22Rv1 (cell line): ENCODE results near the gene WNT5B.
A peak's percentile ranks its signal among the peaks of the same experiment; 100 is the strongest.
"Not testable (repeated sequence)": the region's sequence is repeated elsewhere in the genome, so short reads cannot be mapped to it uniquely, and the experiment has no call there.

Experiments used
- H3K27ac ChIP-seq: fragments of 450-650 bp; 2 replicates; pipeline ENCODE4 v1.5.1; 2017
- ZFX ChIP-seq: fragments of 450-650 bp; IDR thresholded peaks from 2 replicates; pipeline ENCODE4 v1.6.1; 2017; ENCODE audit warnings: antibody characterized with exemption, borderline replicate concordance
- TF ChIP-seq, protein P1 (sequence below): fragments of 450-650 bp; IDR thresholded peaks from 2 replicates; pipeline ENCODE4 v1.5.1; 2017; ENCODE audit warnings: mild to moderate bottlenecking

Gene WNT5B

DNA sequence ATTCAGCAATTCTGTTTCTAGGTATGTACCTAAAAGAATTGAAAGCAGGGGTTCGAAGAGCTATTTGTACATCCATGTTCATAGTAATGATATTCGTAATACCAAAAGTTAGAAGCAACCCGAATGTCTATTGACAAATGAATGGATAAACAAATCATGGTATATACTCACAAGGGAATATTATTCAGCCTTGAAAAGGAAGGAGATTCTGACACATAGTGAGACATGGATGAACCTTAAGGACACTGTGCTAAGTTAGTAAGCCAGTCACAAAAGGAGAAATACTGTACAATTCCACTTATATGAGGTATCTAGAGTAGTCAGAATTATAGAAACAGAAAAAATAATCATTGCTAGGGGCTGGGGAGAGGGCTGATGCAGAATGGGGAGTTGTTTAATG lies 30.3 kb upstream of the WNT5B start:
- no peak overlapping the region for H3K27ac ChIP-seq
- TF ChIP-seq ZFX, result no peak
- TF ChIP-seq, protein P1, sequence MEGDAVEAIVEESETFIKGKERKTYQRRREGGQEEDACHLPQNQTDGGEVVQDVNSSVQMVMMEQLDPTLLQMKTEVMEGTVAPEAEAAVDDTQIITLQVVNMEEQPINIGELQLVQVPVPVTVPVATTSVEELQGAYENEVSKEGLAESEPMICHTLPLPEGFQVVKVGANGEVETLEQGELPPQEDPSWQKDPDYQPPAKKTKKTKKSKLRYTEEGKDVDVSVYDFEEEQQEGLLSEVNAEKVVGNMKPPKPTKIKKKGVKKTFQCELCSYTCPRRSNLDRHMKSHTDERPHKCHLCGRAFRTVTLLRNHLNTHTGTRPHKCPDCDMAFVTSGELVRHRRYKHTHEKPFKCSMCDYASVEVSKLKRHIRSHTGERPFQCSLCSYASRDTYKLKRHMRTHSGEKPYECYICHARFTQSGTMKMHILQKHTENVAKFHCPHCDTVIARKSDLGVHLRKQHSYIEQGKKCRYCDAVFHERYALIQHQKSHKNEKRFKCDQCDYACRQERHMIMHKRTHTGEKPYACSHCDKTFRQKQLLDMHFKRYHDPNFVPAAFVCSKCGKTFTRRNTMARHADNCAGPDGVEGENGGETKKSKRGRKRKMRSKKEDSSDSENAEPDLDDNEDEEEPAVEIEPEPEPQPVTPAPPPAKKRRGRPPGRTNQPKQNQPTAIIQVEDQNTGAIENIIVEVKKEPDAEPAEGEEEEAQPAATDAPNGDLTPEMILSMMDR, result no peak

DNA sequence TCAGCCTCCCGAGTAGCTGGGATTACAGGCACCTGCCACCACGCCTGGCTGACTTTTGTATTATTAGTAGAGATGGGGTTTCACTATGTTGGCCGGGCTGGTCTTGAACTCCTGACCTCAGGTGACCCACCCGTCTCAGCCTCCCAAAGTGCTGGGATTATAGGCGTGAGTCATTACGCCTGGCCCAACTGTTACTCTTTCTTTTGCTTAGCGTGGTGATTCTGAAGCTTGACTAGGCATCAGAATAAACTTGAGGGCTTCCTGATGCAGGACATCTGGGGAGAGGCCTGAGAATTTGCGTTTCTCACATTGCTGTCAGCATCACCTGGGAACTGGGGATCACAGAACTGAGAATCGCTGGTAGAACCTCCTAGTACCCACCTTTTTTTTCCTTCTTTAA lies 26.3 kb upstream of the WNT5B start:
- H3K27ac ChIP-seq, result not testable (repeated sequence)

DNA sequence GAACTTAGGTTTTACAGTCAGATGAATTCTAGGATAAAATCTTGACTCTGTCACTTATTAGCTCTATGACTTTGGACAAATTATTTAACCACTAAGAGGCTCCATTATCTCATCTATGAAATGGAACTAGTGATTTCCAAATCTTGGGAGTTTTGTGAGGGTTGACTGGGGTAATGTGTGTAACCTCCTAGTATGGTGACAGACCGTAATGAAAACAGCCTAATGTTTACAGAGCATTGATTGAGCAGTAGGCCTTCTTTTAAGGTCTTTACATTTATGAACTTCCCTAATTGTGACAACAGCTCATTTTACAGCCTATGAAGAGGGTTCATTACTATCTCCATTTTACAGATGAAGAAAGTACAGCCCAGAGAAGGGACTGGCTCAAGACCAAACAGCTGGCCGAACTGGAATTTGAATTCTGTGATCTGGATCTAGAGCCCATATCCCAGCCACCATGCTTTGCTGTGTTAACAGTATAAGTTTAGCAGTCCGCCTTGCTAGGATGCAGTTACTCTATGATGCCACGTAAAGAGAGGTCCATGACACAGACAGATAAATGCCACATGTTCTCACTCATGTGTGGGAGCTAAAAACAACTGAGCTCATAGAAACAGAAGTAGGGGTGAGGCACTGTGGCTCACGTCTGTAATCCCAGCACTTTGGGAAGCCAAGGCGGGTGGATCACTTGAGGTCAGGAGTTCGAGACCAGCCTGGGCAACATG lies 25.6 kb upstream of the WNT5B start:
- no peak overlapping the region for H3K27ac ChIP-seq
- TF ChIP-seq, protein P1, result no peak
- TF ChIP-seq ZFX, result no peak

DNA sequence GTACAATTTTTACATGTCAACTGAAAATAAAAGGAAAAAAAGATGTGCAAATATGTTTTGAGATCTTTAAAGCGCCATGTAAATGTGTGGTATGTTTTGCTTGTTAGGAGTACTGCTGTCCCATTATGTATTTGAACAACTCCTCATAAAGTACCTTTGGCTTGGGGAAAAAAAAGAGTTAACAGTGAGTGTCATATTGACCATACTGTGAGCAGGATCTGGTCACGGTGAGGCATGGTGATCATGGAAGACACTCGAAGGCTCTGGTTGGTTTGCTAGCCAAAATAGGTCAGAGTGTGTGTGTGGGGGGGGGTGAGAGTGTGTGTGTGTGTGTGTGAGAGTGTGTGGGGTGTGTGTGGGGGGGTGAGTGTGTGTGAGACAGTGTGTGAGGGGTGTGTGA lies 24.6 kb upstream of the WNT5B start:
- H3K27ac ChIP-seq, result no peak overlapping the region
- TF ChIP-seq, protein P1, result no peak
- no peak for TF ChIP-seq ZFX

DNA sequence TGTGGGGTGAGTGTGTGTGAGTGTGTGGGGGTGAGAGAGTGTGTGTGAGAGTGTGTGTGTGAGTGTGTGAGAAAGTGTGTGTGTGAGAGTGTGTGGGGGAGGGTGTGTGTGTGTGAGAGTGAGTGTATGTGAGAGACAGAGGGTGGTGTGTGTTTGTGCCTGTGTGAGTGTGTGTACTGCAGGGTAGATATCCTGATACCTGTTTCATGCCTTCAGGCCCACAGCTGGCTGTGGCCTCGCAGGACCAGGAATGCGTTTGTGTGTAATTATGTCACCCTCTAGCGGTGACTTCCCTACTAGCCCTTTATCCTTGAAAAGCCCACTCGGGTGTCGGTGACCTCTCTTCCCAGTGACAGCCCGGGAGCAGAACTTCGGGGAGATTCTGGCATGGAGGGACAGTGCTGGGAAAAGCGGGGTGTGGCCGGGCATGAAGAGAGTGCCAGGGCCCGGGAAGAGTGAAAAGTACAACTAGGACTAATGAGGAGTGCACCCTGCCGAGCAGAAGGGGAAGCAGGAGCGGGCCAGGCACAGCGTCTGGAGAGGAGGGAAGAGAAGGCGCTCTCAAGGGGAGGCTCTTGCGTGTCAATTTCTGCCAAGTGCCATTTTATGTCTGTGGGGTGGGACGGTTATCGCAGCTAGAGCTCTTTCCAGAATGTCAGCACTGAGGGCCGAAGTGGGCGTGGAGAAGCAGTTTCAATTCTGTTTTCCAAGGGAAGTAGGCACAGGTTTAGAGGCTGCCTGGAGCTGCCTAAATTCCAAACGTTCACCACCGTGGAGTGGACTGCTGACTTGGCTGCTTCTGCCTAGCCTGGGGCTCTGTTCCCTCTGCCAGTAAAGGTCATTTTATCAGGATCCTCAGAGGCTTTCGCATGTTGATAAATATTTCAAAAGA lies 23.7 kb upstream of the WNT5B start:
- TF ChIP-seq, protein P1, result peak; percentile 97
- no peak for TF ChIP-seq ZFX
- H3K27ac ChIP-seq, result peak overlapping the region; percentile 82

DNA sequence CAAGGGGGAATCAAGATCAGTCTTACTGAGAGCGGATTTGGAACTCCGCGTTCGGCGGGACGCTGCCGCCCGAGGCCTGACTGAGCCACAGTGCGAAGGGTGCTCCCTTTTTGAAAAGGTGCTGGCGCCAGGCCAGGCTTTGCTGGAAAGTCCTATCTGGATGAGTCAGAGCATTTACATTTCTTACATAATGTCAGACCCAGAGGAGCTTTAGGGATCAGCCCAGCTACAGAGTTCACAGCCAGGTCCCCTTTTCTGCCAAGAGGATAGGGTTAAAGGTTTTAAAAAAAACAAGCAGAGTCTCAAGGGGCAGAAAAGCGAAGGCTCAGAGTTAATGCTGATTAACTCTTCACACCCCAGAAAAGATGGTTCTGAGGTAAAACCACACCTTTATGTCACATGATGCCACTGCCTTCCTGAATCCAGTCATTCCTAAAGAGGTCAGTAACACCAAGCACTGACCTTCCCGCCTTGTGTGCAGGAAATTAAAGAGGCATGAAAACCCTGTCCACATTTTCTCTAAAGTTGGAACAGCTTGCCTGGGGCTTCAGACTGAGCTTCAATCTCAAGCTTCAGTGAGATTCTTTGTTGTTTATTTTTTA lies 22.9 kb upstream of the WNT5B start:
- no peak for TF ChIP-seq ZFX
- TF ChIP-seq, protein P1, result no peak
- peak overlapping the region; percentile 82 for H3K27ac ChIP-seq

DNA sequence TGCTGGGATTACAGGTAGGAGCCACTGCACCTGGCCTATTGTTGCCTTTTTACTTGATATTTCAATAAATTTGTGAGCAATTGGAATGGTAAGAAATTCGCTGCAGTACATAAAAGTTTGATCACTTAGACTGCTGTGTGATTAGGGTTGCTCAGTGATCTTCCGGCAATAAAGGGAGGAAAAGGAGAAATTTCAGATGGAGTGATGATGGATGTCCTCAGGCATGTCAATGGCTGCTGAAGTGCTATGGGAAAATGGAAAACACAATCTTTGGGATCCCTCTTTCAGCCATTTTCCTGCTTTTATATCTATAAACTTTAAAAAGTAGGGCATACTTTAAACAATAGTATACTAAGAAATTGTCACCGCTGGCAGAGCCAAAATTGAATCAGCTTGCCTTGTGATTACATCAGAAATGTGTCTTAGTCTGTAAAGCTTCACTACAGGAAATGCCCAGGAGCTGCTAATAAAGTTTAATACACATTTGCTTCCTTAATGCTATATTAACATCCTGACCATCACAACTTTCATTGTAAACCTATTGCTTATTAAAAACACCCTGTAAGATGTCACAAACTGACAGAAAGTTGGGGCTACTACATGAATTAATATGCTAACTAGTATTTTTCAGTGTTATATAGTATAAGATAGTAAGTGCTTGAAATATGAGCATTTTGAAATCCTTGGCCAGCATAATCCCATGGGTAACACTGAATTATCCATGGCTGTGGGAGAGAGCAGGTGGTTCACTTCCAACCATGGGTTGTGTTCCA lies 20.9 kb upstream of the WNT5B start:
- H3K27ac ChIP-seq, result no peak overlapping the region
- TF ChIP-seq ZFX, result no peak
- TF ChIP-seq, protein P1, result no peak
